Spleen (tissue), 7 donors: Measurements from ENCODE around the gene PODXL2.

ENCODE experiments used
- CTCF ChIP-seq, 11 experiments: fragments of 200-600 bp in 7 of 11; fragments of 450-650 bp in 4 of 11; sonication (generic) in 4 of 11; IDR thresholded peaks in 8 of 11; conservative IDR thresholded peaks in 3 of 11; 1 replicate in 7 of 11; 2 replicates in 4 of 11; pipeline versions ENCODE4 v1.4.0 to v1.8.0; 2016 to 2021; ENCODE audit warnings: antibody characterized with exemption in 11 of 11, inconsistent platforms in 4 of 11, mild to moderate bottlenecking in 1 of 11
- POLR2A ChIP-seq, 3 donors: fragments of 450-650 bp; IDR thresholded peaks; one replicate each; pipeline ENCODE4 v1.5.1; 2017; ENCODE audit warnings: antibody characterized with exemption in 3 of 3, mild to moderate bottlenecking in 1 of 3
- POLR2AphosphoS5 ChIP-seq, 3 donors: sonication (generic); formaldehyde crosslinking; IDR thresholded peaks; one replicate each; pipeline ENCODE4 v1.5.1; 2017; ENCODE audit warnings: antibody characterized with exemption in 3 of 3
- donor health status: DM: no; HTN: no; CAD: no; lungs with moderate emphysema.
- donor health status: DM: no; HTN: no; CAD: no.
- donor health status: DM: no; HTN: no; CAD: no.

GRCh38 chr3:127663151-127663550 is 34.2 kb downstream of the PODXL2 start:
- TF ChIP-seq POLR2AphosphoS5 (IDR thresholded peaks at IDR 0.05) (no peak), POLR2A (IDR thresholded peaks at IDR 0.05) (no peak), CTCF (IDR thresholded peaks at IDR 0.05 in 8 of 11, conservative IDR thresholded peaks at IDR 0.05 in 3 of 11) (no peak)
